Measurements from ENCODE around the gene MARCHF10. TPM values are rescaled to one million over a fixed set of nuclear protein-coding genes. Genes with fewer than 3 reads are reported as not detected.

Gene MARCHF10
- total and polyA plus RNA-seq, 9 donors: 0.06 to 6.5 (median 0.46) TPM; not detected in 3

DNA sequence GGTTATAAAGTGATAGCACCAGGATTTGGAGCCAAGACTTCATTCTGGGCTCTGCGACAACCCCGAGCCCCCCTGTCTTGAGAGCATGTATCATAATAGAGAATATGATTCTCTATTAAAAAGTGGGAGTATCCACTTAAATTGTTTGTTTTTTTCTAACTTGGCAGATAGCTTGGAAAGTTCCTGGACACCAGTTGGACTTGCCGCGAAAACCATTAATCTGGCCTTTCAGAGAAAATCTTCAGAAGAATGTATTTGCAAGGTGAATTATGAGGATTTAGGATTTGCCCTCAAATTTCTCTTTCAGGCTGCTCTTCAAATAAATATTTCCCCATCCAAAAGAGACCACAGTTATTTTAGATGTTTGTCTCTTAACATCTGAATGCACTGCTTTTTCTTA, 53.5 kb downstream of the MARCHF10 start:
- H3K4me3 ChIP-seq: no peak overlapping the region
- 37 to 54% (median 53%) methylated on average over 4 of the region's 4 CpGs for WGBS, 3 donors
- TF ChIP-seq EP300 (IDR thresholded peaks at IDR 0.05) (no peak), POLR2A (IDR thresholded peaks at IDR 0.05) (no peak)
- TF ChIP-seq, protein P1, sequence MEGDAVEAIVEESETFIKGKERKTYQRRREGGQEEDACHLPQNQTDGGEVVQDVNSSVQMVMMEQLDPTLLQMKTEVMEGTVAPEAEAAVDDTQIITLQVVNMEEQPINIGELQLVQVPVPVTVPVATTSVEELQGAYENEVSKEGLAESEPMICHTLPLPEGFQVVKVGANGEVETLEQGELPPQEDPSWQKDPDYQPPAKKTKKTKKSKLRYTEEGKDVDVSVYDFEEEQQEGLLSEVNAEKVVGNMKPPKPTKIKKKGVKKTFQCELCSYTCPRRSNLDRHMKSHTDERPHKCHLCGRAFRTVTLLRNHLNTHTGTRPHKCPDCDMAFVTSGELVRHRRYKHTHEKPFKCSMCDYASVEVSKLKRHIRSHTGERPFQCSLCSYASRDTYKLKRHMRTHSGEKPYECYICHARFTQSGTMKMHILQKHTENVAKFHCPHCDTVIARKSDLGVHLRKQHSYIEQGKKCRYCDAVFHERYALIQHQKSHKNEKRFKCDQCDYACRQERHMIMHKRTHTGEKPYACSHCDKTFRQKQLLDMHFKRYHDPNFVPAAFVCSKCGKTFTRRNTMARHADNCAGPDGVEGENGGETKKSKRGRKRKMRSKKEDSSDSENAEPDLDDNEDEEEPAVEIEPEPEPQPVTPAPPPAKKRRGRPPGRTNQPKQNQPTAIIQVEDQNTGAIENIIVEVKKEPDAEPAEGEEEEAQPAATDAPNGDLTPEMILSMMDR (IDR thresholded peaks at IDR 0.05): no peak
- intact Hi-C loops (cut with DNase I): no loop called here
- H3K4me1 ChIP-seq (ENCODE audit: insufficient read depth): peaks cover 2% of the 10 kb centered on the region
- no peaks in the 10 kb centered on the region for H3K36me3 ChIP-seq
- no peak for DNase-seq
- no peaks in the 10 kb centered on the region for H3K9me3 ChIP-seq
- H3K27ac ChIP-seq: no peak overlapping the region
- H3K27me3 ChIP-seq: no peaks in the 10 kb centered on the region

DNA sequence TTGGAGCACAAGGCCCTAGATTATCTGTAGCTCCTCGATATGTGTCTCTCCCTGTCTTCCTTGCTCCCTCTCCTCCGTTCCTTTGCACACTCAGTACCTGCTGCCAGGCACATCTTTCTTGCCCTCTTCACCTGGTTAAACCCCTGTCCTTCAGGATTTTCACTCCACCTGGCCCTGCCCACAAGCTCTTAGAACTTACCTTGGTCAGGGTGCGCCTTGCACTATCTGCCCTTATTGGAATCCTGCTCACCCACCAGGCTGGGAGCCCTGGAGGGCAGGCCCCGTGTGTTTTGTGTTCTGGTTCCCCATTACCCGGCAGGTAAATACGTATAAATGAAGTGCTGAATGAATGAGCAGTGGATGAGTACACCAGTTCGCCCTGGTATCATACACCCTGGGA, 54.6 kb downstream of the MARCHF10 start:
- Histone ChIP-seq H3K4me3 (no peak overlapping the region), H3K36me3 (no peaks in the 10 kb centered on the region), H3K27ac (no peak overlapping the region), H3K9me3 (no peaks in the 10 kb centered on the region), H3K4me1 (ENCODE audit: insufficient read depth) (no peaks in the 10 kb centered on the region), H3K27me3 (no peaks in the 10 kb centered on the region)
- TF ChIP-seq, protein P1 (IDR thresholded peaks at IDR 0.05): no peak
- TF ChIP-seq EP300 (IDR thresholded peaks at IDR 0.05): no peak
- no peak for TF ChIP-seq POLR2A (IDR thresholded peaks at IDR 0.05)
- no peak for DNase-seq
- intact Hi-C loops (cut with DNase I): no loop called here
- 95 to 97% (median 95%) methylated on average over 7 of the region's 7 CpGs for WGBS, 3 donors

DNA sequence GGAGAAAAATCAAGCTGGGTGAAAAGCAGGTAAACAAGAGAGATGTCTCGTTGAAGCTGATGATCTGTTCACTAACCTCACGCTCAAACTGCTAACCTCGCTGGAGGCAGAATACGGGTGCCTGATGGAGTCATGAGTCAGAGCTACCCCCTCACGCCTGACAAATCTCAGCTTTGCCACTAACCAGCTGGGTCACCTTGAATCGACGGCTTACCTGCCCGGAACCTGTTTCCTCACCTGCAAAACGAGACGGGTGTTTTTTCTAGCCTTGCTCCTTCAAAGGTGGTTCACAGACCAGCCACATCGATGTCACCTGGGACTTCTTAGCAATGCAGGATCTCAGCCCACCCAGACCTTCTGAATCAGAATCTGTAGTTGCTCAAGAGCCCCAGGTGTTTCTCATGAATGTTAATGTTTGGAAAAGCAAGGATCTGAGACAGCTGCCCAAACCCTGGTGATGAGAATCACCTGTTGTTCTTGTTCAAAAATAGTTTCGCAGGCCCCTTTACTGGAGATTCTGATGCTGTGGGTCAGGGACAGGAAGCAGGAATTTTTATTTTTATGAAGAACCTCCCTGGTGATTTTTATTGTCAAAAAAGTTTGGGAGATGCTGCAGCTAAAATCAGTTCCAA, 56.9 kb downstream of the MARCHF10 start:
- Histone ChIP-seq H3K4me1 (ENCODE audit: insufficient read depth) (no peaks in the 10 kb centered on the region), H3K36me3 (no peaks in the 10 kb centered on the region), H3K9me3 (no peaks in the 10 kb centered on the region), H3K27me3 (no peaks in the 10 kb centered on the region), H3K27ac (no peak overlapping the region), H3K4me3 (no peak overlapping the region)
- WGBS, 3 donors: 26 to 30% (median 29%) methylated on average over 12 of the region's 12 CpGs
- DNase-seq: no peak
- intact Hi-C loops (cut with DNase I): no loop called here
- TF ChIP-seq EP300 (IDR thresholded peaks at IDR 0.05) (no peak), POLR2A (IDR thresholded peaks at IDR 0.05) (no peak)
- TF ChIP-seq, protein P1 (IDR thresholded peaks at IDR 0.05): no peak

DNA sequence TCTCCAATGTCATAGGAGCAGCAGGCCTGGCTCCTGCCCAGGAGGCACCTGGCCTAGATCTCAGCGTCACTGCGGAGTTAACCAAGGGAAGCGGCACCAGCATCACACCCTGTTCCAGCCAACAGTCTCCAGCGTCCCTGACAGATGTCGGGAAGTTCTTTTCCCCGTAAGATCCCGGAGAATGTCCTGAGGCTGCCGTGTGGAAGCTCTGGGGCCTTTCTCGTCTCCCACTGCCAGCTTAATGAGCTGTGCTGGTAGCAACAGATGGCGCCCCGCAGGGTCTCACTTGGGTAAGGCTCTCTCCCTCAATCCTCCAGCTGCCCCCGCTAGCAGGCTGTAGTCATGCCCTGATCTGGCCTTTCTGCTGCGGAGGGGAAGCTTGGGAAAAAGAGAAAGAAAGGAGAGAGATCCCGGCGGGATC, 57.5 kb downstream of the MARCHF10 start:
- H3K27ac ChIP-seq: no peak overlapping the region
- DNase-seq: peak in 3 of 5 donors; percentile 20 to 46 (median 21)
- H3K36me3 ChIP-seq: no peaks in the 10 kb centered on the region
- TF ChIP-seq POLR2A (IDR thresholded peaks at IDR 0.05): no peak
- no peak for TF ChIP-seq EP300 (IDR thresholded peaks at IDR 0.05)
- TF ChIP-seq, protein P1 (IDR thresholded peaks at IDR 0.05): no peak
- H3K4me1 ChIP-seq (ENCODE audit: insufficient read depth): no peaks in the 10 kb centered on the region
- WGBS, 3 donors: 18 to 38% (median 31%) methylated on average over 15 of the region's 15 CpGs
- intact Hi-C loops (cut with DNase I): no loop called here
- H3K9me3 ChIP-seq: no peaks in the 10 kb centered on the region
- H3K4me3 ChIP-seq: no peak overlapping the region
- no peaks in the 10 kb centered on the region for H3K27me3 ChIP-seq

Data from ovary (tissue), 9 donors.